COLO668 (cell line): ENCODE measurements around the gene TMEM266.
A peak's percentile ranks its signal among the peaks of the same experiment; 100 is the strongest.

Experiments
- DNase-seq: peaks from one replicate; lab custom pipeline; 2025; ENCODE audit not compliant: unreplicated experiment; lab: John Stamatoyannopoulos, UW

Gene TMEM266

DNA sequence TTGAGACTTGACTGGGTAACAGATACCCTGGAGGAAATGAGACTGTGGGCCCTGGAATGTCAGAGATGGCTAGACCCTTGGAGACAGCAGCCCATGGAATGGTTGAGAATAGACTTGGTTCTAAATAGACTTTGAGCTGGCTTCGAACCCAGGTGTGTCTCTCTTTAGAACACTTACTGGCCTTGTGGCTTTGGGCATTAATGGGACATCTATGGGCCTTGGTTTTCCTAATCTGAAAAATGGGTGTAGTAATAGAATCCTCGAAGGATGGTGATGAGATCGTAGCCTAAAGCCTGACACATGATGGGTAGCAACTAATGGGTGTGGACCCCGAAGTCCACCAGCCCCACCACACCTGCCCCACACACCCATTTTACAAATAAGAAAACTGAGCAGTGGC lies 119.2 kb downstream of the TMEM266 start:
- no peak for DNase-seq

DNA sequence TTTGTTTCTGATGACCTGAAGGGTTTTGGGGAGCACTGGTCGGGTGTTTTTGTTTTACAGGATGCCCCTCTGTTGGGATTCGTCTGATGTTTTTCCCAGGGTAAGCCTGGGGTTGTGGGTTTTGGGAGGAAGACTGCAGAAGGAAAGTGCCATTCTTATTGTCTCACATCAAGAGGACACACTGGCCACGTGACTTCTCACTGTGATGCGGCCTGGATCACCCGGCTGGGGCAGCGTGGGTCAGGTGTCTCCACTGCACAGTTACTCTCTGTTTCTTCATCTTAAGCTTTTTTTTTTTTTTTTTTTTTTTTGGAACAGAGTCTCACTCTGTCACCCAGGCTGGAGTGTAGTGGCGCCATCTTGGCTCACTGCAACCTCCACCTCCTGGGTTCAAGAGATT lies 120.5 kb downstream of the TMEM266 start:
- no peak for DNase-seq

DNA sequence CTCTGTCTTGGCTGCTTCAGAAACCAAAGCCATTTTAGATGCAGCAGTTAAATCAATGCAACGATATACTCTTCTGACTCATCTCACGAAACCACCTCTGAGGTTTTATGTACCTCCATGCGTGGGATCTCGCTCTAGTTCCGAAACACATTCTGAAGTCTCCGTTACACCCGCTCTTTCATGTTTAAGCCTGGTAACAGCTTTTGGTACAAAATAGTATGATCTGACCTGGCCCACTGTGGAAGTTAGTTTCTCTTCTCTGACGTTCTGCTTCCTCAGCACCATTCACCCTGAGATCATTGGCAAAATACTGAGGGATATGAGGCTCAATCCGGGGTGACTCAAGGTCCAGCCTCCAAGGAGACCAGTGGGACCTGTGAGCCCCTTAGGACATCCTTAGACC lies 121.9 kb downstream of the TMEM266 start:
- DNase-seq = no peak

DNA sequence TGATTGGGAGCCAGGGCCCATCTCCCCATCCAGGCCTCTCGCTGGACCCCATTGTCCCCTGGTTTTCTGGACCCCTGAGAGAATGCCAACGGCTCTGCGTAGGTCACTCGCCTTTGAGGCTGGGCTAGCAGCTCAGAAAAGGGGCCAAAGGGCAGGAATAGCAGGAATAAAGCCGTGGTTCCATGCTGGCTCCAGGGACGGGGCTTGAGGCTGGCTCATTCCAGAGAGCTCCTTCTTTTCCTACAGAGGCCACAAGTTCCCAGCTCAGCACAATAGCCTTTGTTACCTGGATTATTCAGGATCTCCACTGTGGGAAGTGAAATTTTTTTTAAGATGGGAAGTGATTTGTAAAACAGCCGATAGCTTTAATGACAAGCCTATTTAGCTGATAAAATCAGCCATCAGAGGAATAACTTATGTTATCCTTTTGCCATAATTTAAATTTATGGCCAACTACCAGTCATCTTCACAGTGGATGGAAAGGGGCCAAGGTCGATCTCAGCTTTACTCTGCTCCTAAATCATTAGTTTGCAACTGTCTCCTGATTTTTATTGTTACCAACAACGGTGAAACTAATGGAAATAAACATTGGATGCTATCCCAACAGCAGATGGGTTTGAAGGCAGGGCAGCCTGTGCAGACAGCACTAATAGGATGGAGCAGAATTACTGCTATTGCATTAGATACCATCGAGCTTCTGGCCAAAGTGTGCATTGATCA lies 124.3 kb downstream of the TMEM266 start:
- DNase-seq = no peak

DNA sequence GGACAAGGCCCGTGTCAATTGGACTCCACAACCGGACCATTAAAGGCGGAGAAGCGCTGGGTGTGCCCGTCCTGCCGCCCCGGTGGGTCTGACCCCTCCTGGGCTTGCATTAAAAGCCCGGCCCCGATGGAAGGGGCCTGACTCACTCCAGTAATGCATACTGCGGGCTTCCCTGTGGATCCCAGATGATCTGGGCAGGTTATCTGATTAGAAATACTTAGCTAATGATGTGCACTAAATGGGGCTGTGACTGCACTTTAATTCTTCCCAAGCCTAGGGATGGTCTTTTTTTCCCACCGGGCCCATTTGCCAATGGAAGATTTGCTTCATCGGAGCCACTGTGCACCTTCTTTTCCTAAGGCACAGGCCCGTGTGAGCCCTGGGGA lies 124.9 kb downstream of the TMEM266 start:
- no peak for DNase-seq

DNA sequence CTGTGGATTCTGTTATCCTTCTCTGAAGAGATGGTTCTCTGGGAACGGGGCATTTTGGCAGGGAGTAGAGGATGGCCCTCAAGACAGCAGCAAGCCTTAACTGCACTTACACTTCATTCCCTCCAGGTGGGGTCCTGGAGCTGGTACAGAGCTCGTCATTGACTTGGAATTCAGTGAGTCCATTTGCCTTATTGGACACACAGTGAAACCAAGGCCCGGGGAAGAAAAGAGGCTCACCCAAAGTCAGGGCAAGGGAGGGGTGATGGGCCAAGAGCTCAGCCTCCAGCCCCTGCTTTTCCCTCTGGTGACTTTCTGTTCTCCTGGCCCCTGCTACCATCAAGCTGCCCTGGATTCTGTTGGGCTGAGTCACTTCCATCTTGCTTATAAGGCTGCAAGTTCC lies 125.9 kb downstream of the TMEM266 start:
- DNase-seq = peak; percentile 22

DNA sequence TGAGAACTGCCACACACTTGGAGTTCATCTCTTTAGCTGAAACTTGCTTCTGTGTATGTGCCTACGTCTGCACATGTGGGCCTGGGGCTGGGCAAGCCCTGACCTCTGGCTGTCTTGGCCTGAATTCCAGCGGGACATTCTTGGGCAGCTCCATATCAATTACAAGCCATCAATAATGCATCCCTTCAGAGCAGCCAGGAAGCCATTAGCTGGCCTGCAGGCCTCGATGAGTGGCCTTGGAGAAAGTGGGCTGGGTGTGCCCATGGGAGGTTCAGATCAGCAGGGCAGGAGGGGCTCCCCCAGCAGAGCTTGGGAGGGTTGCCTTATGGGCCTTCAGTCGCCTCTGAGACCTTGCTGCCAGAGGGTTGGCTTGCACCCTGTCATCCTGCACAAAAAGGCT lies 127.4 kb downstream of the TMEM266 start:
- no peak for DNase-seq

DNA sequence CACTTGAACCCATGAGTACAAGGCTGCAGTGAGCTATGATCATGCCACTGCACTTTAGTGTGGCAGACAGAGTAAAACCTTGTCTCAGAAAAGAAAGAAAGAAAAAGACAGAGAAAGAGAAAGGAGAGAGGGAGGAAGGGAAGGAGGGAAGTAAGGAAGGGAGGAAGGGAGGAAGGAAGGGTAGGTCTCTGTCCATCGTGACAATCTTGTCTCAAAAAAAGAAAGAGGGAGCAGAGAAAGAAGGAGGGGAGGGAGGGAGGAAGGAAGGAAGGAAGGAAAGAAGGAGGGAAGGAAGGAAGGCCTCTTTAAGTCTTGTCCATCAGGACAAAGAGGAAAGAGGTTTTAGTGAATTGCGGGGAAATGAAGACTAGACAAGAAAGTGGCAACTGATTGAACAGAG lies 129.3 kb downstream of the TMEM266 start:
- DNase-seq = no peak

DNA sequence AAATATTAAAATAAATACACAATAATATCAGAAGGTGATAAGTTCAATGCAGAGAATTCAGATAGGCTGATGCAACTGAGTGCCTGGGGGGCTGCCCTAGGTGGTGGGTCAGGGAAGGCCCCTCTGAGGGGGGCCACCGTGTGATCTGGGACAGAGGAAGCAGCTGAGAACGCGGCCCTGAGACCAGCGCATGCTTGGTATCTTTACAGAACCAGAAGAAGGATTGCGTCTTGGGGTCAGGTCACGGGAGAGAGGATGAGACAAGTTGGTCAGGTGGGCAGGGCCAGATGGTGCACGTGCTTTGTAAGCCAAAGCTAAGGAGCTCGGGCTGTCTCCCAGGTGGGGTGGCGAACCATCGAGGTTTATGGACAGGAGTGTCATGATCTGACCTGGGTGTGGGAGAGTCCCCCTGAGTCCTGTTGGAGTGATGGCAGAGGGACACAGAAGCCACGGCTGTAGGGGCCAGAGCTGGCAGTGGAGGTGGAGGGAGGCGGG lies 130.3 kb downstream of the TMEM266 start:
- no peak for DNase-seq

DNA sequence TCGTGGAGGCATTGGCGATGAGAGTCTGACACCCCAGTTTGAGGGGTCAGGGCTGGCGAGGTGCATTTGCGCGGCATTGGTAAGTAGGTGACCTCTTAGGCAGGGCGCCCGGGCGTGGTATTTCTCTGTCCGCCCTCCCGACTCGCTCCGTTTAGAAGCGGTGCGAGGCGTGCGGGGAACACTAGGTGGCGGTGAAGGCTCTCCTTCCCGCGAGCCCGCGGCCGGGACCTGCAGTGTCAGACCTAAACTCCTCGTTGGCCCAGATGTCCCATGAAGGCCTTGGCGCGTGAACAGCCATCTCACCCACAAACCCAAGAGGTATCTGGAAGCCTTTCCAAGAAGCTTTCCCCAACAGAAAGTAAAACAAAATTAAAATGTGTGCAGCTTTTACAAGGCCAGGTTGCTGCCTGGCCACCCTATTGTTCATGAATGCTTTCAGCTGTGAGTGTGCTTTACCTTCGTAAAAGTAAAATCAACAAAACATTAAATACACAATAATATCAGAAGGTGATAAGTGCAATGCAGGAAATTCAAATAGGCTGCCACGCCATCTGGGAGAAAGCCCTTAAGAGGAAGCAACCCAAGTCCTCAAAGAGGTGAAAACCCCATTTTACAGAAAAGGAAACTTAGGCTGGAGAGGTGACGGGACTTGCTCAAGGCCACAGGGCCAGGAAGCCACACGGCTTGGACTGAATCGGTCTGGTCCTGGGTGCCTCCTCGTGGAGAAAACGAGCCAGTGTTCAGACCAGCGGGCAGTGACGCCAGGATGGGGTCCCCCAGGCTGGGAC lies 131.2 kb downstream of the TMEM266 start:
- peak; percentile 85 for DNase-seq

DNA sequence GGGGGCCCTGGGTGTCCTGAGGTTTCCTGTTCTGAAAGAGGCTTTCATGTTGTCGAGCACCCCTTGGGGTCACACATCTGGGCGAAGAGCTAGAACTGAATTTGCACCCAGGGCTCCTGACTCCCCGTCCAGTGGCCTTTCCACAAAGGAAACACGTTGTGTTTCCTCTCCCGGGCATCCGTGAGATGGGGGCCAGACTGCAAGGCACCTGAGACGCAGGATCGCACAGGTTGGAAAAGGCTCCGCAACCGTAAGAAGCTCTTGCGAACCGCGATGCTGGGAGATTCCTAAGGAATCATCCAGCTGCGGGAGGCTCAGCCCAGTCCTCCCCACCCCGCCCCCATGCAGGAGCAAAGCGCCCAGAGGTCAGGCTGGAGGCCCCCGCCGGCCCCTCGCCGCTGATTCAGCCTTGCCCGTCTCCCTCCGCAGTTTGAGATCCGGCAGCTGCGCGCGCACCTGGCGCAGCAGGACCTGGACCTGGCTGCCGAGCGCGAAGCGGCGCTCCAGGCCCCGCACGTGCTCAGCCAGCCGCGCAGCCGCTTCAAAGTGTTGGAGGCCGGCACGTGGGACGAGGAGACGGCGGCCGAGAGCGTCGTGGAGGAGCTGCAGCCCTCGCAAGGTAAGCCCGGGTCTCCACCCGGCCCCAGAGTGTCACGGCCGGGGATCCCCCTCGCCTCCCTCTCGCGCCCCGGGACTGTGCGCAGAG lies 131.9 kb downstream of the TMEM266 start:
- DNase-seq = peak; percentile 83

DNA sequence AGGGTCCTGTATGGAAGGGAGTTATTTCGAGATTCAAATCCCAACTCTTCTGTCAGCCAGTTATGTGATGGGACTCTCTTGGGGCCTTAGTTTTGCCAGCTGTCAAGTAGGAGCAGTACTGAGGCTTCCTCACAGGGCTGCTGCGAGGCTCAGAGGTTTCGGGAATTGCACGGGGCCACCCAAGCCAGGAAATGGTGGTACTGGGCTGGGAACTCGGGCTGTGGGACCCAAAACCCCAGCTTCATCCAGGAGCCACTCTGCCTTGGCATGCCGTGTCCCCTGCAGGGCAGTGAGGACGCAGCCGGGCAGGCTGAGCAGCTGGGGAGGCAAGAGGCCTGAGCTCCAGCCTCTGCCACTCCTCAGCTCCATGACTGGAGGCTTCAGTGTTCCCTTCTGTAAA lies 132.9 kb downstream of the TMEM266 start:
- no peak for DNase-seq

DNA sequence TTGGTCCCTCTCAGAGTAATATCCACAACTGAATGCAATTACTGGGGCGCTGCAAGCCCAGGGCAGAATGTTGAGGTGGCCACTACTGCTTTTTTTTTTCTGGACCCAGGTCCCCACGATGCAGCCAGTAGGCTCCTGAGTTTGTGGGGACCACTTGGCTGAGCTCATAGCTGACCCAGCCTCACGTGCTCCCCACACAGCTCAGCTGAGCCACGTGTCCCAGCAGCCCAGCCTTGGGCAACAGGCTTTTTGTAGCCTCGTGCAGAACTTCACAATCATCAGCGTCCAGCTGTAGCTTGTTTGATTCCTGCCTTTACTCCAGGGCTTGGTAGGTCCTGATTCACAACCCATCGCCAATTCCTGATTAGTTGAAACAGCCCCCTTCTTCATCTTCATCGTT lies 134.1 kb downstream of the TMEM266 start:
- no peak for DNase-seq

DNA sequence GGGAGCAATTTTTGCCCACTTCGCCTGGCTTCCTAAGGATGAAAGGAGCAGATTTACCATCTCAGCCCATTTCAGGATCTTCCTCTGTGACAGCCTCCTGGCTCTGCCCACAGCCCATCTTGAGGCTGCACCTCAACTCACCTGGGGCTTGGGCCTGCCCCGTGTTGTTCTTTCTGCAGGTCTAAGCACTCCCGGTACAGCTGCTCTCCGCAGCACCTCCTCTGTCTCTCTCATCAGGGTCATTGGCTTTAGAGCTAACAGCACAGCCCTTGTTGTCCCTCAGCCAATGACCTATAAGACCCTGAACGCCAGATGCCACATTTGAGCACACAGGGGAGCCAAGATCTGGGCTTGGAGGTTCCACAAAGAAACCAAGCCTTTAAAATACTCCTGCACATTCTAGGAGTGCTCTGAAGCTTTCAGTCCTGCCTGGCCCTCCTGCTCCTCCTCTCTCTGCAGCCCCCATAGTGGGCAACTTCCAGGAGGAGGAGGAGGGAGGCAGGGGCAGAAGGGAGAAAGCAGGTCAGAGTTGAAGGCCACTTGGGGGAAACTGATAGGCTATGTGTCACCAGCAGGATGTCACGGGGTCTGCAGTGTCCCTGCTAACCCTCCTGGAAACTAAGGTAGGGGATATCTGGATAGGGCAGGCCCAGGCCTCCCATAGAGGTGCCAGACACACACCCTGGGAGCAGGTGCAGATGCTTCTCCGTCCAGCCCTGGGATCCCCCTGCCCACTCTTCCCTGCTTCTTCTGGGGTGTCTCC lies 135.9 kb downstream of the TMEM266 start:
- no peak for DNase-seq

DNA sequence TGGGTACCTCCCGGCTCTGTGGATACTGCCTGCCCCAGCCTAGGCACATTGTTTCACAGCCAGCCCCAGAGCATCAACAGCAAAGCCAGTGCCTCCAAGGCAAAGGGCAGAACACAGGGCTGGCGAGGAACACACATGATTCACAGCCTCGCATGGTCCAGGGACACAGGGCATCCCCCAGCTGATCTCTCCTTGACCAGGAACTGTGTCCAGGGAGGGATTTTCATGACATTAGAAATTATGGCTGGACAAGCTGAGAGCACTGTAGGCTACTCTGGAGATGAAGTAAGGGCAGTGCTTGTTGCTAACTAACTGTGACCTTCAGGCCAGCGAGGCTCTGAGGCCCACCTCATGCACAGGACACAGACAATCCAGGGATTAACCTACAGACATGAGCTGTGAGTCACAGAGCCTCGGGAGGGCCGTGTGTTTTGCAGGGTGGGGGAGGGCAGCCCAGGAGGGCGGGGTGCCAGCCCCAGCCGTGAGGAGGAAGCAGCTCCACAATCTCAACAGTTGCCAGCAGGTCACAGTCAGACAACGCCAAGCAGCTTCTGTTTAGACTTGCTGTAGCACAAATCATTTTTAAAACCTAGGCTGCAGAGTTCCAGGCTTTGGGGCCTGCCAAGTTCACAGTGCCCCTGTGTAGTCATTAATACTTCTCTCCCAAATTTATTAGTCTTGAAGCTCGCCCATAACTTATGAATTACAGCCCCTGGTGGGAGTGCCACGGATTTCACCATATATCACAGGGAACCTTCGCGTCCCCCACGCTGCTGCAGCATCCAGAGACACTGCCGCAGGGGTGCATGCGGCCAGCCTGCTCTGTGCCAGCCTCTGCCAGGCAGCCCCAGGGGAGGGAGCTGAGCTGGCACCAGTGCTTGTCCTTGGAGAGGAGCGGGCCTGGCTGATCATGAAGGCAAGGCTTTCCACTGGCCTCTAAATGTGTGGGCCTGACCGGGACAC lies 136.8 kb downstream of the TMEM266 start:
- DNase-seq = no peak

DNA sequence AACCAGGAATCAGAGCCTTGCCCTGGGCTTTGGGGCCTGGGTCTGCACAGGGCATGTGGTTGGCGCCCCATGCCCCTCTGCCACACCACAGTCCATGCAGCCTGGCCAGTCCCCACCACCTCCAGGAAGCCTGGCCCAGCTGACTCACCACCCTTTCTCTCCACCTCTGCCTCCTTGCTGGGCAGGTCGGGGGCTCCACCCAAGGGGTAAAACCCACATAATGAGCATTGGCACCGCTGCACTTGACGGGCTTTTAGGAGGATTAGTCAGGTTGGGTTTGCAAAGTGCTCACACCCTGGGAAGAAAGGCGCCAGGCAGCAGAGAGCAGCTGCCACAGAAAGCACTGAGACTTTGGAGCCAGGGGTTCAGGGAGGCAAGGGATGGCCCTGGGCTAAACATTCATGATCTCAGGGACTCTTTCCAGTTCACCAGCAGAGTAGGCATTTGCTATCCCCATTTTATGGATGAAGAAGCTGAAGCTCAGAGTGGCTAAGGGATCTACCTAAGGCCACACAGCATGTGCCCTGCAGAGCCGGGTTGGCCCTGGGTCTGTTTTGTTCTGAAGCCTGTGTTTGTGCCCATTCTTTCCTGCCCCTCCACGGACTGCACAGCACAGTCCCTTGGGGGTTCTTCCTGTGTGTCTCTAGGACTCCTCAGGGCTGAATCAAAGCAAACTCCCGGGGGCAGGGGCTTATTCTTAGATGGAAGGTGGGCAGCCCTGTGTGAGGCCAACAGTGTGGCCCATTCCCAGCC lies 138.1 kb downstream of the TMEM266 start:
- no peak for DNase-seq

DNA sequence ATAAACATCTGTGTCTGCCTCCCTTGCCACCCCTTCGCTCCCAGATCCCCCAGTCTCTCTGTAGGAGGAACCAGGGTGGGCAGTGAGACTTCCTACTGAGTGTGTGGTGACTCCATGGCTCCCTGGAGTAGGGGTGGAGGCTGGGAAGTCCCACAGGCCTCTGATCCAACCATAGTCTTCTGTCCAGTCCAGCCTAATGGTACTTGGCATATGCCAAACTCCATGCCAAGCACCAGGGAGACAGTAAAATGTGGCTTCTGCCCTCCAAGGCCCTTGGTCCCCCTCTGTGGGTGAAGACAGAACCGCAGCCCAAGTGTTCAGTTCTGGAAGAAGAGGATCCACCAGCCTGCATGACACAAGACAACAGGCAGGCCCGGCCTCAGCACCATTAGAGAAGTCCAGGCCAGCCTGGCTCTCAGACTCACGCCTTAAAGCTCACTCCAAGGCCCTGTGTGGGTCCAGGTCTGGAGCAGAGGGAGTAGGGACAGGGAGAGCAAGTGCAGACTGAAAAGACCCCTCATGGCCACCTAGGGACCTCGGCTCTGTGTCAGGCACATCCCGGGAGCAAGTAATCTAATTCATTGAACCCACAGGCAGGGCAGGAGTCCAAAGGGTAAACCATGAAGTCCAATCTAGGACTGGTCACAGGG lies 138.8 kb downstream of the TMEM266 start:
- DNase-seq = no peak

DNA sequence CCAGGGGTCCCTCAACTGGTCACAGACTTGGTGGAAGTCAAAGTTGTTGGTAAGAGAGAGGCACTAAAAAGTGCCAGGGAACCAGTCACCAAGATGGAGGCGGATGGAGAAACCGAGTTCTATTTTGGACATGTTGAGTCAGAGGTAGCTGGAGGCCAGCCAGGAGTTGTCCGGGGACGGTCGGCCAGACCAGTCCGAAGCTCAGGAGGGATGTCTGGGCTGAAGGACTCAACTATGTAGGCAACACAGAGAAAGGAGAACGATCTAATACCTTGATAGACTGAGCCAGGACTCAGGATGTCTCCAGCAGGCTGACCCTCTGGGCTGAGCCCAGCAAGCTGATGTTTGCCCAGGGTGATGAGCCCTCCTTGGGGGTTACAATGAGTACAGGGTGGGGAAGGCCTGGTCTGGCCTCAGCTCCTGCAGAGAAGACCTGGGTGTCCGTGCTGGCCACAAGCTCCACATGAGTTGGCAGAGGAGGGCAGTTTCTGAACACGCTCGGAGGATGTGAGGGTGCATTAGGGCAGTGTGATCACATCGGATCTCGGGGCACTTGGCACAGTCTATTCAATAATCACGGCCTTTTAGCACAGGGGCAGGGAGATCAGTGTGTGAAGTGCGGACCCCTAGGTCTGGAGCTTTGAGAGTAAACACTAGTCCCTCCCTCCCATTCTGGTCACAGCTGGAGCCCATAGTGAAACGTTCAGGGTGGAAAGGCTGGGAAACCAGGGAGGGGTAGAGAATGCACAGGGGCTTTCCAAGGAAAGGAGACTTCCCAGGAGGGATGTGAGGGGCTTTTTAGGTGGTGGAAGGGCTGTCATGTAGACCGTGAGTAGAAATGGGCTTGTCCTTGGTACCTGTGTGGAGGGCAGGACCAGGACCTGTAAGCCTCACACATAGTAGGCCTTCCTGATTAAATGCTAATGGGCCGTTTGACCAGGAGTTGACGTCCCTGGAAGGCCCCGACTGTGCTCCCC lies 139.6 kb downstream of the TMEM266 start:
- no peak for DNase-seq
